HCT116 (cell line): ENCODE data around the gene TRDMT1. TPM values are rescaled to one million over a fixed set of nuclear protein-coding genes. Genes with fewer than 3 reads are reported as not detected.
A peak's percentile ranks its signal among the peaks of the same experiment; 100 is the strongest.

Experiments
- ATAC-seq: fragments of 200-7000 bp; cut with Tn5 transposase; 2 replicates; pipeline ENCODE4 v1.9.1; 2020; ENCODE audit warnings: mild to moderate bottlenecking, moderate library complexity
- BruUV-seq: library from RNA; stranded (reverse); fragments of 400-500 nt; replicated peaks from 2 replicates; lab custom pipeline; 2021; lab: Mats Ljungman, UMichigan
- CTCF ChIA-PET: fragments of 300-600 bp; sonication (Branson Sonifier 250); formaldehyde crosslinking; loops from one replicate; lab custom pipeline; 2021; ENCODE audit warnings: antibody characterized with exemption; lab: Charles Lee
- POLR2A ChIA-PET: fragments of 300-600, 350-600 bp; sonication (Branson Sonifier 250); formaldehyde crosslinking; loops from one replicate; lab custom pipeline; 2021; ENCODE audit warnings: antibody characterized with exemption; lab: Charles Lee
- RAD21 ChIA-PET, 2 experiments: fragments of 300-600 bp; sonication (Branson Sonifier 250); formaldehyde crosslinking; loops; one replicate each; lab custom pipeline; 2023; ENCODE audit warnings: low total read pairs in 2 of 2; ENCODE audit not compliant: uncharacterized antibody in 2 of 2, unreplicated experiment in 2 of 2, low non-redundant PET in 1 of 2; lab: Charles Lee
- DNase-seq: peaks from one replicate; pipeline ENCODE4 v3.0.0-alpha.2; 2010; ENCODE audit warnings: low read depth, low spot score
- H2AFZ ChIP-seq: fragments of 200-600 bp; shearing (Covaris generic), sonication (generic); 2 replicates; pipeline ENCODE4 v1.6.1; 2017; ENCODE audit warnings: low read depth, mixed run types, mixed read lengths, antibody characterized with exemption, low read length; ENCODE audit not compliant: poor library complexity, severe bottlenecking
- H3K27ac ChIP-seq: 2 replicates; pipeline ENCODE4 v1.5.1; 2012; ENCODE audit warnings: low read depth, low read length
- H3K27me3 ChIP-seq: fragments of 200-600 bp; sonication (generic); 2 replicates; pipeline ENCODE4 v1.6.1; 2016; ENCODE audit warnings: mixed run types, low read length, mixed read lengths; ENCODE audit not compliant: insufficient read depth
- H3K36me3 ChIP-seq, 2 experiments: fragments of 200-500 bp in 1 of 2; fragments of 200-600 bp in 1 of 2; sonication (Bioruptor generic) in 1 of 2; sonication (generic) in 1 of 2; 2 replicates each; pipeline versions ENCODE4 v1.5.1 to v1.6.1; 2014 to 2016; ENCODE audit warnings: low read length in 2 of 2, inconsistent platforms in 1 of 2, mixed read lengths in 1 of 2, mixed run types in 1 of 2; ENCODE audit not compliant: insufficient read depth in 2 of 2, control insufficient read depth in 1 of 2
- H3K4me1 ChIP-seq, 2 experiments: fragments of 200-600 bp in 1 of 2; sonication (generic) in 1 of 2; 2 replicates each; pipeline versions ENCODE4 v1.5.1 to v1.6.1; 2012 to 2017; ENCODE audit warnings: low read length in 2 of 2, inconsistent platforms in 1 of 2, mild to moderate bottlenecking in 1 of 2, mixed read lengths in 1 of 2, mixed run types in 1 of 2, moderate library complexity in 1 of 2; ENCODE audit not compliant: insufficient read depth in 2 of 2, control insufficient read depth in 1 of 2
- H3K4me2 ChIP-seq: fragments of 200-600 bp; sonication (generic); 2 replicates; pipeline ENCODE4 v1.6.1; 2017; ENCODE audit warnings: mixed run types, low read length, mixed read lengths
- H3K4me3 ChIP-seq, 2 experiments: fragments of 200-600 bp in 1 of 2; sonication (generic) in 1 of 2; replicated peaks in 1 of 2; 2 replicates each; pipeline ENCODE4 v1.5.1; 2011 to 2016; ENCODE audit warnings: low read length in 2 of 2, control low read depth in 1 of 2, low read depth in 1 of 2, mild to moderate bottlenecking in 1 of 2, mixed read lengths in 1 of 2, mixed run types in 1 of 2
- H3K79me2 ChIP-seq: fragments of 200-600 bp; sonication (generic); 2 replicates; pipeline ENCODE4 v1.6.1; 2017; ENCODE audit warnings: mild to moderate bottlenecking, mixed run types, low read length, moderate library complexity, mixed read lengths; ENCODE audit not compliant: insufficient read depth
- H3K9ac ChIP-seq: fragments of 200-600 bp; sonication (generic); 2 replicates; pipeline ENCODE4 v1.6.1; 2016; ENCODE audit warnings: low read length, mixed read lengths
- H3K9me2 ChIP-seq: fragments of 200-600 bp; sonication (generic), shearing (Covaris generic); 2 replicates; pipeline ENCODE4 v1.6.1; 2017; ENCODE audit warnings: mixed run types, mild to moderate bottlenecking, moderate library complexity; ENCODE audit not compliant: insufficient read depth
- H3K9me3 ChIP-seq, 2 experiments: fragments of 200-500 bp in 1 of 2; fragments of 200-600 bp in 1 of 2; sonication (Bioruptor generic) in 1 of 2; sonication (generic) in 1 of 2; 2 replicates each; pipeline ENCODE4 v1.6.1; 2014 to 2017; ENCODE audit warnings: low read length in 2 of 2, mixed read lengths in 2 of 2, inconsistent platforms in 1 of 2, low read depth in 1 of 2, mild to moderate bottlenecking in 1 of 2, mixed run types in 1 of 2, moderate library complexity in 1 of 2; ENCODE audit not compliant: control insufficient read depth in 1 of 2, insufficient read depth in 1 of 2
- H4K20me1 ChIP-seq: fragments of 200-600 bp; sonication (generic), shearing (Covaris generic); 2 replicates; pipeline ENCODE4 v1.6.1; 2017; ENCODE audit warnings: mixed run types, mild to moderate bottlenecking, moderate library complexity; ENCODE audit not compliant: insufficient read depth
- CTCF ChIP-seq, 3 experiments: fragments of 200-600 bp in 1 of 3; sonication (generic) in 1 of 3; IDR thresholded peaks in 2 of 3; conservative IDR thresholded peaks in 1 of 3; 2 replicates each; pipeline ENCODE4 v1.5.1; 2012 to 2017; ENCODE audit warnings: low read depth in 2 of 3, low read length in 2 of 3, antibody characterized with exemption in 1 of 3, borderline replicate concordance in 1 of 3, control low read depth in 1 of 3, mild to moderate bottlenecking in 1 of 3, mixed read lengths in 1 of 3, mixed run types in 1 of 3, moderate library complexity in 1 of 3; ENCODE audit not compliant: insufficient read depth in 1 of 3
- EGR1 ChIP-seq: IDR thresholded peaks from 2 replicates; pipeline ENCODE4 v1.6.1; 2012; ENCODE audit warnings: low read depth
- EZH2phosphoT487 ChIP-seq: fragments of 200-600 bp; IDR thresholded peaks from 2 replicates; pipeline ENCODE4 v1.6.1; 2018; ENCODE audit warnings: antibody characterized with exemption, borderline replicate concordance
- FOSL1 ChIP-seq: IDR thresholded peaks from 2 replicates; pipeline ENCODE4 v1.6.1; 2012; ENCODE audit warnings: low read depth
- JUND ChIP-seq: IDR thresholded peaks from 2 replicates; pipeline ENCODE4 v1.6.1; 2012
- POLR2A ChIP-seq: IDR thresholded peaks from 2 replicates; pipeline ENCODE4 v1.7.0; 2011; ENCODE audit warnings: borderline replicate concordance; ENCODE audit not compliant: insufficient read depth, insufficient read length; ENCODE audit errors: extremely low read depth
- RAD21 ChIP-seq: IDR thresholded peaks from 2 replicates; pipeline ENCODE4 v1.6.1; 2012; ENCODE audit warnings: low read depth, mild to moderate bottlenecking
- SIN3A ChIP-seq: IDR thresholded peaks from 2 replicates; pipeline ENCODE4 v1.6.1; 2012; ENCODE audit warnings: low read depth
- SRF ChIP-seq: IDR thresholded peaks from 2 replicates; pipeline ENCODE4 v1.6.1; 2012; ENCODE audit warnings: low read depth
- ZFX ChIP-seq: fragments of 450-650 bp; IDR thresholded peaks from 2 replicates; pipeline ENCODE4 v1.6.1; 2017
- ZNF274 ChIP-seq: fragments of 200-500 bp; sonication (Bioruptor generic); IDR thresholded peaks from 2 replicates; pipeline ENCODE4 v1.6.1; 2014; ENCODE audit warnings: mild to moderate bottlenecking, low read depth, low read length, inconsistent platforms
- intact Hi-C: fragments of 100-400 bp; cut with micrococcal nuclease; formaldehyde crosslinking; loops from 2 replicates; pipeline ENCODE4 v1.10.0; 2022
- total RNA-seq: library from RNA; stranded (reverse); gene quantifications from one replicate; pipeline ENCODE4 v1.2.1, GENCODE V29; 2021; ENCODE audit not compliant: unreplicated experiment
- TF ChIP-seq, protein P1 (sequence below): IDR thresholded peaks from 2 replicates; pipeline ENCODE4 v1.6.1; 2012

Gene TRDMT1
- total RNA-seq, 1 experiment from 2014 or later, result 8.6 TPM

DNA sequence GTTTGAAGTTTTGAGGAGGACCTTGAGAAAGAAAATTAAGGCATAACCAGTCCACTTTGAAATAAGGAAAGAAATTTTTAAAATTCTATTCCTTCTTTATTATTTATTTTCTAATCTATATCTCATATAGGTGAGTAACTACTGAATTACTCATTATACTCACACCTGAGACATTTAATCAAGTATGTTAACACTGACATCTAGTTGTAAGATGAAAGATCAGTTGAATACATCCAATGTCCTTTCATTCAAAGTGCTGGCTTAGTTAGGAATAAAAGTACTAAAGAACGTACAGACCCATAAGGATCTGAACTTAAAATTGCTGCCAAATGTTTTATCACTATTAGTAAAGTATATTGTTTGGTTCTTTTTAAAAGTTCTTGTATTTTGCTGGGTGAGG is 23.5 kb downstream of the TRDMT1 start:
- Histone ChIP-seq H3K9me2 (no peaks in the 10 kb centered on the region), H3K36me3 (no peaks in the 10 kb centered on the region), H3K27ac (no peak overlapping the region), H3K79me2 (no peaks in the 10 kb centered on the region), H4K20me1 (no peaks in the 10 kb centered on the region), H3K9me3 (no peaks in the 10 kb centered on the region), H3K27me3 (no peaks in the 10 kb centered on the region), H3K4me1 (peaks cover 0 to 5% of the 10 kb centered on the region in 2 experiments; a peak in 1 of 4 replicates), H3K4me3 (no peak overlapping the region), H3K9ac (no peak overlapping the region), H3K4me2 (no peak overlapping the region), H2AFZ (no peak overlapping the region)
- ChIA-PET RAD21 (no interaction called here), POLR2A (no interaction called here), CTCF (no interaction called here)
- intact Hi-C loops, result no loop called here
- DNase-seq (no peak), ATAC-seq (no peak)
- no peak for TF ChIP-seq ZFX
- peak in 1 of 3 experiments; percentile 10; a peak in 1 of 6 replicates for TF ChIP-seq CTCF (IDR thresholded peaks at IDR 0.05 in 2 of 3, conservative IDR thresholded peaks at IDR 0.05 in 1 of 3; ENCODE audit: borderline replicate concordance in 1 of 3, insufficient read depth in 1 of 3, low read depth in 2 of 3, low read length in 2 of 3)
- no peak for TF ChIP-seq SIN3A
- no peak for TF ChIP-seq ZNF274
- no peak for TF ChIP-seq FOSL1
- peak; percentile 36 for TF ChIP-seq RAD21
- no peak for TF ChIP-seq JUND
- no TSS peak for BruUV-seq

- TF ChIP-seq EGR1 (no peak), SRF (no peak), EZH2phosphoT487 (no peak), POLR2A (no peak), FOSL1 (no peak)
- TF ChIP-seq, protein P1, sequence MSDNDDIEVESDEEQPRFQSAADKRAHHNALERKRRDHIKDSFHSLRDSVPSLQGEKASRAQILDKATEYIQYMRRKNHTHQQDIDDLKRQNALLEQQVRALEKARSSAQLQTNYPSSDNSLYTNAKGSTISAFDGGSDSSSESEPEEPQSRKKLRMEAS, result no peak
- Histone ChIP-seq H3K36me3 (no peaks in the 10 kb centered on the region), H2AFZ (no peak overlapping the region), H3K9me3 (no peaks in the 10 kb centered on the region), H3K4me2 (no peak overlapping the region), H4K20me1 (no peaks in the 10 kb centered on the region), H3K4me1 (peaks cover 0 to 2% of the 10 kb centered on the region in 2 experiments; a peak in 1 of 4 replicates), H3K27ac (no peak overlapping the region), H3K4me3 (no peak overlapping the region), H3K27me3 (no peaks in the 10 kb centered on the region), H3K9ac (no peak overlapping the region), H3K79me2 (no peaks in the 10 kb centered on the region), H3K9me2 (no peaks in the 10 kb centered on the region)
- ChIA-PET CTCF (no interaction called here), RAD21 (interaction anchor here in 1 of 2 experiments (0.7 kb wide), 1 partner anchor 153 kb away, joined by 3 read pairs; no protein-coding TSS in a partner anchor), POLR2A (no interaction called here)
- no TSS peak for BruUV-seq
- ATAC-seq, result no peak
- intact Hi-C loops, result no loop called here
- DNase-seq, result no peak
Observed at GRCh38 chr10:17177014-17177413, 24.5 kb downstream of the TRDMT1 start.
